Measurements from ENCODE around the gene FAM199X. TPM values are rescaled to one million over a fixed set of nuclear protein-coding genes. Genes with fewer than 3 reads are reported as not detected.

Gene FAM199X
- total and polyA plus RNA-seq, 2 donors (not counting 1 experiment from before 2014, with no cell fraction given) = 6.7 to 21.1 TPM

- Histone ChIP-seq H3K9ac (ENCODE audit: insufficient read depth, low read length) (no peak overlapping the region), H3K27me3 (ENCODE audit: control insufficient read depth, insufficient read depth, low read length) (no peaks in the 10 kb centered on the region), H3K79me2 (ENCODE audit: control insufficient read depth, insufficient read depth, low read length) (no peaks in the 10 kb centered on the region), H4K20me1 (ENCODE audit: control insufficient read depth, extremely low read depth, insufficient read depth, low read length) (no peaks in the 10 kb centered on the region), H3K36me3 (ENCODE audit: control insufficient read depth, insufficient read depth, low read length) (no peaks in the 10 kb centered on the region), H3K9me3 (ENCODE audit: control insufficient read depth, insufficient read depth, low read depth, low read length) (no peaks in the 10 kb centered on the region), H3K4me3 (replicated peaks in 1 of 4; ENCODE audit: control extremely low read depth in 1 of 4, insufficient read depth in 1 of 4, low read depth in 3 of 4, low read length in 4 of 4) (no peak overlapping the region), H3K4me2 (ENCODE audit: extremely low read depth, insufficient read depth, low read length) (no peak overlapping the region), H3K4me1 (ENCODE audit: control insufficient read depth, extremely low read depth, insufficient read depth, low read length) (no peaks in the 10 kb centered on the region), H2AFZ (ENCODE audit: low read length) (no peak overlapping the region), H3K27ac (ENCODE audit: insufficient read depth, low read length) (no peak overlapping the region)
- TF ChIP-seq EZH2 (IDR thresholded peaks at IDR 0.05; ENCODE audit: low read length, missing control alignments) = no peak
- DNase-seq (ENCODE audit: low read depth in 2 of 2) = no peak
Observed at GRCh38 chrX:104134583-104135261, 31.5 kb upstream of the FAM199X start.

- no peaks in the 10 kb centered on the region for H3K4me1 ChIP-seq (ENCODE audit: control insufficient read depth, extremely low read depth, insufficient read depth, low read length)
- TF ChIP-seq EZH2 (IDR thresholded peaks at IDR 0.05; ENCODE audit: low read length, missing control alignments) (no peak), CTCF (conservative IDR thresholded peaks at IDR 0.05 in 1 of 2, IDR thresholded peaks at IDR 0.05 in 1 of 2; ENCODE audit: low read depth in 1 of 2, low read length in 2 of 2) (no peak)
- no peak overlapping the region for H3K4me2 ChIP-seq (ENCODE audit: extremely low read depth, insufficient read depth, low read length)
Observed at GRCh38 chrX:104135677-104136076, 30.6 kb upstream of the FAM199X start.

GRCh38 chrX:104136241-104137019 lies 29.8 kb upstream of the FAM199X start:
- Histone ChIP-seq H3K9ac (ENCODE audit: insufficient read depth, low read length) (no peak overlapping the region), H3K27ac (ENCODE audit: insufficient read depth, low read length) (peak overlapping the region; percentile 40), H4K20me1 (ENCODE audit: control insufficient read depth, extremely low read depth, insufficient read depth, low read length) (no peaks in the 10 kb centered on the region), H3K9me3 (ENCODE audit: control insufficient read depth, insufficient read depth, low read depth, low read length) (no peaks in the 10 kb centered on the region), H3K36me3 (ENCODE audit: control insufficient read depth, insufficient read depth, low read length) (no peaks in the 10 kb centered on the region), H3K4me2 (ENCODE audit: extremely low read depth, insufficient read depth, low read length) (peak overlapping the region; percentile 81), H3K27me3 (ENCODE audit: control insufficient read depth, insufficient read depth, low read length) (no peaks in the 10 kb centered on the region), H2AFZ (ENCODE audit: low read length) (peak overlapping the region; percentile 81), H3K79me2 (ENCODE audit: control insufficient read depth, insufficient read depth, low read length) (no peaks in the 10 kb centered on the region), H3K4me1 (ENCODE audit: control insufficient read depth, extremely low read depth, insufficient read depth, low read length) (no peaks in the 10 kb centered on the region), H3K4me3 (replicated peaks in 1 of 4; ENCODE audit: control extremely low read depth in 1 of 4, insufficient read depth in 1 of 4, low read depth in 3 of 4, low read length in 4 of 4) (peak overlapping the region in 3 of 4 experiments; percentile 20 to 85 (median 62))
- TF ChIP-seq CTCF (conservative IDR thresholded peaks at IDR 0.05 in 1 of 2, IDR thresholded peaks at IDR 0.05 in 1 of 2; ENCODE audit: low read depth in 1 of 2, low read length in 2 of 2) (peak; percentile 48 to 64), EZH2 (IDR thresholded peaks at IDR 0.05; ENCODE audit: low read length, missing control alignments) (no peak)
- peak; percentile 83 to 91 for DNase-seq (ENCODE audit: low read depth in 2 of 2)

More at GRCh38 chrX:104135677-104136076, 30.6 kb upstream of the FAM199X start:
- Histone ChIP-seq H3K27me3 (ENCODE audit: control insufficient read depth, insufficient read depth, low read length) (no peaks in the 10 kb centered on the region), H3K36me3 (ENCODE audit: control insufficient read depth, insufficient read depth, low read length) (no peaks in the 10 kb centered on the region), H3K9ac (ENCODE audit: insufficient read depth, low read length) (no peak overlapping the region), H3K79me2 (ENCODE audit: control insufficient read depth, insufficient read depth, low read length) (no peaks in the 10 kb centered on the region), H3K9me3 (ENCODE audit: control insufficient read depth, insufficient read depth, low read depth, low read length) (no peaks in the 10 kb centered on the region), H2AFZ (ENCODE audit: low read length) (no peak overlapping the region), H3K27ac (ENCODE audit: insufficient read depth, low read length) (no peak overlapping the region), H3K4me3 (replicated peaks in 1 of 4; ENCODE audit: control extremely low read depth in 1 of 4, insufficient read depth in 1 of 4, low read depth in 3 of 4, low read length in 4 of 4) (peak overlapping the region in 1 of 4 experiments; percentile 85), H4K20me1 (ENCODE audit: control insufficient read depth, extremely low read depth, insufficient read depth, low read length) (no peaks in the 10 kb centered on the region)
- DNase-seq (ENCODE audit: low read depth in 2 of 2) = peak; percentile 22 to 23

Data from fibroblast of lung (primary cell).